ENCODE measurements around the gene FOSB. TPM values are rescaled to one million over a fixed set of nuclear protein-coding genes. Genes with fewer than 3 reads are reported as not detected.
A peak's percentile ranks its signal among the peaks of the same experiment; 100 is the strongest.

FOSB gene
- total RNA-seq, 1 experiment from 2014 or later = 5.5 TPM

- DNase-seq (ENCODE audit: low read depth) = peak; percentile 31
These were observed 16.6 kb downstream of the FOSB start for GRCh38 chr19:45484273-45484945.

GRCh38 chr19:45485305-45486077 is 17.7 kb downstream of the FOSB start:
- DNase-seq (ENCODE audit: low read depth) = peak; percentile 95

DNA sequence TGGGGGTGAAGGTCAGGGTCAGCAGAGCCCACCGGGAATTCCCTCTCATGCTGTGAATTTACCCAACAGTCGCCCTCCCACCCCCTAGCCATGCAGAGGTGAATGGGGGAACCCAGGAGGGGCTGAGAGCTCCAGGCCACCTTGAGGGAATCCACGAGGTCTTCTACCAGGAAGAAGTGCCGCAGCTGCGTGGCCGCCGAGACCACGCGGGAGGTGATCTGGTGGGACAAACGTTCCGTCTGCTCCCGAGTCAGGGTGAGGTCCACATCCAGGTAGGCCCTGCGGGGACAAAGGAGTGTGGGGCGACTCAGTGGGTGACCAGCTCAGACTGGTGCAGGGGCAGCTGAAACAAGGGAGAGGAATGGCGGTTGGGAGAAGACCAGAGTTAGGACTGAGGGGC is 20.9 kb downstream of the FOSB start:
- no peak for DNase-seq (ENCODE audit: low read depth)

GRCh38 chr19:45489216-45489855 is 21.5 kb downstream of the FOSB start:
- no peak for DNase-seq (ENCODE audit: low read depth)

DNA sequence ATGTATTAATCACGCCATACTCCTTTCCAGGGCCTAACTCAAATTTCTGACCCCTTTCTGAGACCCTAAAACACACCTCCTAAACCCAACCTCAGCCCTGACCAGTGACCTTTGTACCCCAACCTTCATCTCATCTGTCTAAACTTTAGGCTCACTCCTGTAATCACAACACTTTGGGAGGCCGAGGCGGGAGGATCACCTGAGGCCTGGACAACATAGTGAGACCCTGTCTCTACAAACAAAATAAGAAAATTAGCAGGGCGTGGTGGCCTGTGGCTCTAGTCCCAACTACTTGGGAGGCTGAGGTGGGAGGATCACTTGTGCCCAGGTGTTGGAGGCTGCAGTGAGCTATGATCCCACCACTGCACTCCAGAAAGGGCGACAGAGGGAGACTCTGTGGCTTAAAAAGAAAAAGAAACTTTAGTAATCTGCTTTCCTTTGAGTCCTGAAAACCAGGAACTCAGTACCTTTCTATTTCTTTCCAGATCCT is 24.4 kb downstream of the FOSB start:
- no peak for DNase-seq (ENCODE audit: low read depth)

DNA sequence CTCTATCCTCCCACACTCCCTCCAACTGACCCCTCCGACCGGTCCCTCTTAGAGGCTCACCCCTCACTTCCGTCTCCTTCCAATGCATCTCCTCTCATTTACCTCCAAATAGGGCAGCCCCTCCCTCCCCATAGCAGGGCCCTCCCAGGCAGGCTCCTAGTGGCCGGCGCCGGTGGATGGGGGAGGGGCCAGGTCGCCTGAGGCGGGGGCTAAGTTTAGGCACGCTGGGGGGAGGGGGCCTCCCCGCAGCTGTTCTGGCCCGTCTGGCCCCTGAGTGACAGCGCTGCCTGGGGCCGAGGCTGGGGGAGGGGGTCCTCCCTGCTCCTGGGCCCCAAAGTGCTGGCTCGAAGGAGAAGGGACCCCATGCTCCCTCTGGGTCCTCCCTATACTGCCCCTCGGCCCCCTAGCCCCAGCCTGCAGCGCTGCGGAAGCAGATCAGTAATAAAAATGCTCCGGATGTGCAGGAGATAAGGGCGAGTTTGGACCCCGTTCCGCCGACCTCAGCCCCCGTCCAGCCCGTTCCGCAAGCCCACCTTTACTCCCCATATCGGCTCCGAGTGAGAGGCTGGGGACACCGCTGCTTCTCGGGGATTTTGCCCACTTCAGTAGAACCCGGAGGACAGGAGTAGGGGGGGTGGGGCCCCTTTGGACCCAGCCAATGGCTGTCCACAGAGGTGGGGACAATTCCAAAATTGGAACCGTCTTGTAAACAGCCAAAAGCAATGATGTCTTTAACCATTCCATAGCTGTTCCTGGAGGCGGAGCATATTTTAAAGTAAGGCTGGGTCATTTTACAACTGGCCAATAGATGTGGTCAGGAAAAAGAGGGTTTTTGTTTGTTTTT is 25.1 kb downstream of the FOSB start:
- DNase-seq (ENCODE audit: low read depth) = no peak

DNA sequence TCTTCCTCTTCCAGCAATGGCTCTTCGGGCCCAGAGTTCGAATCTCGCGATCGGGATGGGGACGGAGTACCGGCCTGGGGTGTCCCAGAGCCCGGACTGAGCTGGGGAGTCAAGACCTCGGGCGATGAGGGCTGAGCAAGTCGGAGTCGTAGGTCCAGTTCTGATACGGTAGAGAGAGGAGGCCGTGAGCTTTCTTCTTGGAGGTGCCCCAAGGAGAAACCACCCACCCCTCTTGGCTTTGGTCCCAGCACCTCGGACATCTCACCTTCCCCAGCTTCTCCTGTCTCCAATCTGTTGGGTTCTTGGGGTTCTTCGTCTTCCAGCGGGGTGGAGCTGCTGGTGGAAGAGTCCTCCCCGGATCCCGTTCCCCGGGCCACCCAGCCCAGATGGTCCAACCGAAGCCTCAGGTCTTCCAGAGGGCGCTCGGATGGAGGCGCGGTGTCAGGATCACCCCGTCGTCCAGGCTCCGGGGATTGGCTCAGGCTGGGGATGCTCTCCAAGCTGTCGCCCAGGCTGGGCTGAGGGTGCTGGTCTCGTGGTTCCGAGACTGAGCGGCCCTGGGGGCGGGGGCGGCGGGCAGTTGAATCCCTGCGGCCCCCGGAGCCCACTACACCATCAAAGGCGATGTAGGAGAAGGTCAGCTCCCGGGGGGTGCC is 26.6 kb downstream of the FOSB start:
- no peak for DNase-seq (ENCODE audit: low read depth)

DNA sequence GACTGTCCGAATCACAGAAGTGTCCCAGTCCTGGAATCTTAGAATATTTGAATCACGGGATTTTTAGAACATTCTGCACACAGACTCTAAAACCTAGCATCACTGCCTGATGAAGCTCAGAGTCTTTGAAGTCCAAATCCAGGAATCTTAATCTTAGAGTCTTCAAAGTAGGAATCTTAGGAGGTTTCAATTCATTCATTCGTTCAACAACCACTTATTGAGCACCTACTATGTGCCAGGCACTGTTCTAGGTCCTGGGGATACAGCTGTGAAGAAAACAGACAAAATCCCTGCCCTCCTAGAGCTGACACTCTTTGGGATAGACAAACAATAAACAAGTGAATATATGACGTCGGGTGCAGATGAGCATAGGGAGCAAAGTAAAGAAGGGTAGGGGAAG is 27.4 kb downstream of the FOSB start:
- DNase-seq (ENCODE audit: low read depth) = no peak

DNA sequence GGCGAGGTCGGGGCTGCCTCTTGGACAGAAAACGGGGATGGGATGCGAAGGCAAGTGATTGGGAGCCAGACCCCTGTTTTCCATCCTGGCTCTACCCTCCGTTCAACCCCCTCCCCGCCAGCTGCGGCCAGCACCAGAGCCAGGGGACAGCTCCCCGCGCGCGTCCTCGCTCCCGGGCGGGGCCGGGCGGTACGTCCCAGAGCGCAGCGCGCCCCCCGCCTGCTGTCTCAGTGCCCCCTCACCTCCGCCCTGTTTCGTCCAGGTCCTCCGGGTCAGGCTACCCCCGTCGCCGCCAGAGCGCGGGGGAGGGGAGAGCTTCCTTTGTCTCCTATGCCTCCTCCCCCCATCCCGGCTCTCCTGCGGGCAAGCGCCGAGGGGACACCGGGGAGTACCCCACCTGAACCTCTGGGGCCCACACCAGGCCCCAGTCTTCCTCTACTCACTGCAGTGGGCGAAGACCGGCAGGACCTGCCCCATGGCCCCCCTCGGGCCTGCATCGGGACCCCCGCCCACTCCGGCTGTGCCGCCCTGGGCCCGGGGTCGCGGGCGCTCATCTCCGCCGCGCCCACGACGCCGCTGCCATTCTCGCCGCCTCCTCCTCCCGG is 28.7 kb downstream of the FOSB start:
- no peak for DNase-seq (ENCODE audit: low read depth)

GRCh38 chr19:45497791-45498190 is 30.0 kb downstream of the FOSB start:
- no peak for DNase-seq (ENCODE audit: low read depth)

DNA sequence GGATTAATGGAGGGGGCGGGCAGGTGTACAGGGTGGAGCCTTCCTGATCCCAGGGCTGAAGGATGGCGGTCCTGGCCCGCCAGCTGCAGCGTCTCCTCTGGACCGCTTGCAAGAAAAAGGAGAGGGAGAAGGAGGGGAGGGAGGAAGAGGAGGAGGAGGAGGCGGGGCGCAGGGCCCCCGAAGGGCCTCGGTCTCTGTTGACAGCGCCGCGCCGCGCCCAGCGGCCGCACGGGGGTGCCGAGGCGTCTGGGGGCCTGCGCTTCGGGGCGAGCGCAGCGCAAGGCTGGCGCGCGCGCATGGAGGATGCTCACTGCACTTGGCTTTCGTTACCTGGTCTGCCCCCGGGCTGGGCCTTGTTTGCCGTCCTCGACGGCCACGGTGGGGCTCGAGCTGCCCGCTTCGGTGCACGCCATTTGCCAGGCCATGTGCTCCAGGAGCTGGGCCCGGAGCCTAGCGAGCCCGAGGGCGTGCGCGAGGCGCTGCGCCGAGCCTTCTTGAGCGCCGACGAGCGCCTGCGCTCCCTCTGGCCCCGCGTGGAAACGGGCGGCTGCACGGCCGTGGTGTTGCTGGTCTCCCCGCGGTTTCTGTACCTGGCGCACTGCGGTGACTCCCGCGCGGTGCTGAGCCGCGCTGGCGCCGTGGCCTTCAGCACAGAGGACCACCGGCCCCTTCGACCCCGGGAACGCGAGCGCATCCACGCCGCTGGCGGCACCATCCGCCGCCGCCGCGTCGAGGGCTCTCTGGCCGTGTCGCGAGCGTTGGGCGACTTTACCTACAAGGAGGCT is 30.8 kb downstream of the FOSB start, which contains the start of gene PPM1N:
PPM1N (plus strand) TSS at position 33 of the 785 bp plus-strand sequence; CDS start at position 63, 30 bp downstream.
- DNase-seq (ENCODE audit: low read depth) = no peak

DNA sequence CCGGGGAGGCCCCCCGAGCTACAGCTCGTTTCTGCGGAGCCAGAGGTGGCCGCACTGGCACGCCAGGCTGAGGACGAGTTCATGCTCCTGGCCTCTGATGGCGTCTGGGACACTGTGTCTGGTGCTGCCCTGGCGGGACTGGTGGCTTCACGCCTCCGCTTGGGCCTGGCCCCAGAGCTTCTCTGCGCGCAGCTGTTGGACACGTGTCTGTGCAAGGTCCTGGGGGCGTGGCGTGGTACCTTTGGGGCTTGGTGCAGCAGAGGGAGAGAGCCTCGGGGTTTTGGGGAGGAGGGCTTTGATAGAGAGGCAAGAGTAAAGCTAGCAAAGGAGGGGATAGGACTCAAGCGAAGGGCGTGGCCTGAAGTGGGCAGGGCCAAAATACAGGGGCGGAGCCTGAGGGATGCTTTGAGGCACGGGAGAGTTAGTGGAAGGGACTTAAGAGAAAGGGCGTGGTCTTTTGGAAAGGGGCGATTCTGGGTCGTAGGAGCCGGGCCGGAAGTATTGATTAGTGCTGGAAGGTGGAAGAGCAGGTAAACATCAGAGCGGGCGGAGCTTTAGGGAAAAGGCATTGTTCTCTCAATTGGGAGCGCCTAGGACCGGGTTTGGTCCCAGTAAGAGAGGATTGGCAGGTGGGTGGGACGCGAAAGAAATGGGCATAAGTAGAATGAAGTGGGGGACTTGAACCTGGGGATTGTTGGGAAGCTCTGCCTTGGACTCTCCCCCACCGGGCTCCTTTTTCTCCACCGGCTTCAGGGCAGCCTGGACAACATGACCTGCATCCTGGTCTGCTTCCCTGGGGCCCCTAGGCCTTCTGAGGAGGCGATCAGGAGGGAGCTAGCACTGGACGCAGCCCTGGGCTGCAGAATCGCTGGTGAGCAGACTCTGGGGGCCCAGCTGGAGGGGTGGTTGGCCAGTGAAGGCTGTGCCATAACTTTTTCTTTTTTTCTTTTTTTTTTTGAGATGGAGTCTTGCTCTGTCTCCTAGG is 31.7 kb downstream of the FOSB start:
- DNase-seq (ENCODE audit: low read depth) = peak; percentile 56

DNA sequence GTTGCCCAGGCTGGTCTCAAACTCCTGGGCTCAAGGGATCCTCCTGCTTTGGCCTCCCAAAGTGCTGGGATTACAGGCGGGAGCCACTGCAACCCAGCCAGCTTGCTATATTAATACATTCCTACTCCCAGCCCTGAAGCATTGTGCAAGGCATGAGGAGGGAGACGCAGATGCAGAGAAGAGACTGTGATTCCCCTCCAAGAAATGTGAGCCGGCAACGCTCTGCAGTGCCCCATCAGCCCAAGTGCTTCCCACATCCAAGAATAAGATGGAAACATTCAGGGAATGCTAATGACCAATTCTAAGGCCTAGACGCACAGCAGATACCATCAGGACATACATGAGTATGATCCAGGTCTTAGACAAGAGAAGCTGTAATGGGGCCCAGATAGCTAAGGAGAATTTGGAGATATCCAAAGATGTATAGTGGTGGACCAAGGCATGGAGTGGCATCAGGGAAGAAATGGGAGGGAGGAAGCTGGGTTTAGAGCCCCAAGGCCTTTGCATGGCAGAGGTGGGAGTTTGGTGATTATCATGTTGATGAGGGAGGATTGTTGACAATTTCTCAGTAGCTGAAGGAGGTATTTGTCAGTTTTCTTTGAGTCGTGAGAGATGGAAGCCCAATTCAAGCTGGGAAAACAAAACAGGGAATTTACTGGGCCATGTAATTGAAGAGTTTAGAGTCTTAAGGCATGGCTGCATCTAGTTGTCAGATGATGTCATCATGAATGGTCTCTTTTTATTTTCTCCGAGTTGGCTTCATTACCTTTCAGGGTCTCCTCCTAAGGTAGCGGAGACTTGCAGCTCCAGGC is 33.3 kb downstream of the FOSB start:
- no peak for DNase-seq (ENCODE audit: low read depth)

- DNase-seq (ENCODE audit: low read depth) = no peak
These were observed 33.9 kb downstream of the FOSB start for GRCh38 chr19:45501730-45502014.

DNA sequence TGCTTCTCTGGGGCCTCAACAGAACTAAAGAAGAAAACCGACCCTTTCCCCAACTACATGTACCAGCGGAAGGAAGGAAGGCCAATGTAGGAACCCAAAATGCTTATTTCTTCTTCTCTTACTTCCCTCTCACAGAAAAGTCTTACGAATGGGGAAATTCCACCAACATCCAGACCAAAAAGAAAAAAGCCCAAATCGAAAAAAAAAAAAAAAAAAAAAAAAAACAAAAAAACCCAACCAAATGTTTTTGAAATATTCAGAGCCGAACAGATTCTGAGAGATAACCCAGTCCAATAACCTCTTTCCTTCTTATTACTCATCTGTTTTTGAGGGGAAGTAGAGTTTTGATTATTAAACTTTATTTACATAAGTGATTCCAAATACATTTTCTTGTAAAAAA is 34.3 kb downstream of the FOSB start:
- no peak for DNase-seq (ENCODE audit: low read depth)

- DNase-seq (ENCODE audit: low read depth) = no peak
These were observed 36.1 kb downstream of the FOSB start for GRCh38 chr19:45503909-45504308.

DNA sequence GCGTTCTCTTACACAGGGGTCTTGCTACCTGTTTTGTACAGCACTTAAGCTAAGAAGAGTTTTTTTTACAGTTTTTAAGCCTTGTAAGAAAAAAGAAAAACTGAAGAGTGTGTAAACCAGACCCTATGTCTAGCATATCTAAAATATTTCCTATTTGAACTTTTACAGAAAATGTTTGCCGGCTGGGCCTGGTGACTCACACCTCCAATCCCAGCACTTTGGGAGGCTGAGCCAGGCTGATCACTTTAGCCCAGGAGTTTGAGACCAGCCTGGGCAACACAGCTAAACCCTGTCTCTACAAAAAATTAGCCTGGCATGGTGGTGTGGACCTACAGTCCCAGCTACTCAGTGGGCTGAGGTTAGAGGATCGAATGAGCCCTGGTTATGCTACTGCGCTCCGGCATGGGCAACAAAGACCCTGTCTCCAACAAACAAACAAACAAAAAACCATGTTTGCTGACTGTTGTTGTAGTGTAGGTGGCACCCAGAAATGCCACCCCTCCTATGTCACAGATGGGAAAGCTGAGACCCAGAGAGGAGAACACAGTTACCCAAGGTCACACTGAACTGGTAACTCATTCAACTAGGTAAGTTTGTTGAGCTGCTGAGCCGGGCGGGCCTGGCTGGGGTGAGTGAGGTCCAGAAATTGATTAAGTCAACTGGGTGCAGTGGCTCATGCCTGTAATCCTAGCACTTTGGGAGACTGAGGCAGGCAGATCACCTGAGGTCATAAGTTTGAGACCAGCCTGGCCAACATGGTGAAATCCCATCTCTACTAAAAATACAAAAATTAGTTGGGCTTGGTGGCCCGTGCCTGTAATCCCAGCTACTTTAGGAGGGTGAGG is 37.6 kb downstream of the FOSB start:
- DNase-seq (ENCODE audit: low read depth) = peak; percentile 55
